OCI-LY7 (cell line): ENCODE measurements around the gene RPL18. TPM values are rescaled to one million over a fixed set of nuclear protein-coding genes. Genes with fewer than 3 reads are reported as not detected.

ENCODE experiments used
- BruUV-seq: library from RNA; stranded (reverse); fragments of 400-500 nt; replicated peaks from 2 replicates; lab custom pipeline; 2021; lab: Mats Ljungman, UMichigan
- CTCF ChIA-PET: fragments of 300-600 bp; sonication (Branson Sonifier 250); formaldehyde crosslinking; loops from one replicate; lab custom pipeline; 2022; ENCODE audit warnings: antibody characterized with exemption; ENCODE audit not compliant: unreplicated experiment; lab: Charles Lee
- POLR2A ChIA-PET: fragments of 300-600 bp; sonication (Branson Sonifier 250); formaldehyde crosslinking; loops from one replicate; lab custom pipeline; 2022; ENCODE audit warnings: antibody characterized with exemption; lab: Charles Lee
- DNase-seq: peaks from one replicate; pipeline ENCODE4 v3.0.0-alpha.2; 2015; ENCODE audit warnings: low spot score
- H2AFZ ChIP-seq: fragments of 200-600 bp; sonication (generic), shearing (Covaris generic); 2 replicates; pipeline ENCODE4 v1.6.1; 2014; ENCODE audit warnings: mild to moderate bottlenecking, antibody characterized with exemption, low read length, moderate library complexity
- H3K27ac ChIP-seq: fragments of 200-600 bp; sonication (generic); 2 replicates; pipeline ENCODE4 v1.5.1; 2014; ENCODE audit warnings: mixed run types, low read depth, mild to moderate bottlenecking, moderate library complexity, low read length, inconsistent platforms; ENCODE audit not compliant: poor library complexity, severe bottlenecking
- H3K36me3 ChIP-seq: fragments of 200-600 bp; sonication (generic); 2 replicates; pipeline ENCODE4 v1.6.1; 2014; ENCODE audit warnings: mild to moderate bottlenecking, antibody characterized with exemption, low read length, moderate library complexity, mixed read lengths; ENCODE audit not compliant: insufficient read depth
- H3K4me1 ChIP-seq: fragments of 200-600 bp; sonication (generic); 2 replicates; pipeline ENCODE4 v1.5.1; 2014; ENCODE audit warnings: mild to moderate bottlenecking, low read length; ENCODE audit not compliant: insufficient read depth, poor library complexity, severe bottlenecking
- H3K4me2 ChIP-seq: fragments of 200-600 bp; sonication (generic); 2 replicates; pipeline ENCODE4 v1.6.1; 2014; ENCODE audit warnings: mild to moderate bottlenecking, low read length
- H3K4me3 ChIP-seq: fragments of 200-600 bp; sonication (generic); 2 replicates; pipeline ENCODE4 v1.5.1; 2014; ENCODE audit warnings: mild to moderate bottlenecking, low read depth, low read length; ENCODE audit not compliant: poor library complexity, severe bottlenecking
- H3K79me2 ChIP-seq: fragments of 200-600 bp; sonication (generic); 2 replicates; pipeline ENCODE4 v1.6.1; 2016; ENCODE audit warnings: low read depth, mild to moderate bottlenecking, low read length, moderate library complexity, mixed read lengths; ENCODE audit not compliant: insufficient read depth
- H3K9me2 ChIP-seq: fragments of 200-600 bp; sonication (generic); 2 replicates; pipeline ENCODE4 v1.6.1; 2016; ENCODE audit warnings: mild to moderate bottlenecking, low read length, mixed read lengths; ENCODE audit not compliant: insufficient read depth
- H3K9me3 ChIP-seq: fragments of 200-600 bp; sonication (generic); 2 replicates; pipeline ENCODE4 v1.6.1; 2014; ENCODE audit warnings: mild to moderate bottlenecking, mixed run types, low read length, mixed read lengths
- H4K20me1 ChIP-seq: fragments of 200-600 bp; sonication (generic); 2 replicates; pipeline ENCODE4 v1.6.1; 2014; ENCODE audit warnings: mild to moderate bottlenecking, antibody characterized with exemption, low read length, moderate library complexity, mixed read lengths; ENCODE audit not compliant: insufficient read depth
- CTCF ChIP-seq: fragments of 200-600 bp; sonication (generic); conservative IDR thresholded peaks from 2 replicates; pipeline ENCODE4 v1.5.1; 2014; ENCODE audit warnings: mild to moderate bottlenecking, antibody characterized with exemption, low read length, moderate library complexity, mixed read lengths
- EZH2phosphoT487 ChIP-seq: fragments of 200-600 bp; sonication (generic); IDR thresholded peaks from 2 replicates; pipeline ENCODE4 v1.6.1; 2018; ENCODE audit warnings: low read depth, borderline replicate concordance, mild to moderate bottlenecking, mixed run types, antibody characterized with exemption, low read length, moderate library complexity, mixed read lengths
- intact Hi-C: fragments of 100-400 bp; cut with micrococcal nuclease; formaldehyde crosslinking; loops from one replicate; pipeline ENCODE4 v1.10.0; 2022; ENCODE audit not compliant: unreplicated experiment
- total RNA-seq, 2 experiments: library from RNA; depleted of rRNA in 1 of 2; stranded (reverse); fragments of >200 nt in 1 of 2; shearing (Covaris generic) in 1 of 2; gene quantifications; 2 replicates each; pipeline ENCODE4 v1.2.3, GENCODE V29; 2014 to 2022

Gene RPL18
- total RNA-seq, 2 experiments from 2014 or later: 1,333 to 5,064 TPM

GRCh38 chr19:48628486-48629296 lies 9.7 kb upstream of the RPL18 start:
- no peaks in the 10 kb centered on the region for H4K20me1 ChIP-seq
- no TSS peak for BruUV-seq
- peaks cover 30% of the 10 kb centered on the region; the same call in 1 of the 2 replicates for H3K36me3 ChIP-seq
- no peak overlapping the region for H3K4me2 ChIP-seq
- H3K9me2 ChIP-seq: no peaks in the 10 kb centered on the region
- H3K79me2 ChIP-seq: peaks cover under 1% of the 10 kb centered on the region; the same call in 1 of the 2 replicates
- no peak overlapping the region for H3K4me3 ChIP-seq
- CTCF ChIA-PET: no interaction called here
- POLR2A ChIA-PET: no interaction called here
- H3K27ac ChIP-seq: no peak overlapping the region
- H3K9me3 ChIP-seq: no peaks in the 10 kb centered on the region
- peaks cover 19% of the 10 kb centered on the region for H3K4me1 ChIP-seq
- intact Hi-C loops: no loop called here
- DNase-seq: no peak
- no peak for TF ChIP-seq EZH2phosphoT487
- TF ChIP-seq CTCF: no peak
- H2AFZ ChIP-seq: no peak overlapping the region

GRCh38 chr19:48627865-48628314 lies 8.9 kb upstream of the RPL18 start:
- Histone ChIP-seq H3K9me2 (no peaks in the 10 kb centered on the region), H3K79me2 (peaks cover 4% of the 10 kb centered on the region; the same call in 1 of the 2 replicates), H3K4me1 (peaks cover 18% of the 10 kb centered on the region), H2AFZ (no peak overlapping the region), H3K9me3 (no peaks in the 10 kb centered on the region), H3K4me3 (no peak overlapping the region), H3K27ac (no peak overlapping the region), H3K36me3 (peaks cover 34% of the 10 kb centered on the region; the same call in 1 of the 2 replicates), H4K20me1 (no peaks in the 10 kb centered on the region), H3K4me2 (no peak overlapping the region)
- no TSS peak for BruUV-seq
- CTCF ChIA-PET: no interaction called here
- no peak for DNase-seq
- intact Hi-C loops: no loop called here
- POLR2A ChIA-PET: no interaction called here
- TF ChIP-seq EZH2phosphoT487: no peak
- TF ChIP-seq CTCF: no peak
